Activated CD8-positive, alpha-beta T cell treated with anti-CD3 and anti-CD28 coated beads for 36 hours (primary cell): ENCODE data around the gene NCAM1. TPM values are rescaled to one million over a fixed set of nuclear protein-coding genes. Genes with fewer than 3 reads are reported as not detected.

Experiments used
- ATAC-seq: fragments of 200-7000 bp; cut with Tn5 transposase; one replicate; pipeline ENCODE4 v1.10.0; 2021; ENCODE audit warnings: mild to moderate bottlenecking, moderate library complexity
- CTCF ChIA-PET: fragments of 350-600 bp; sonication (Branson Sonifier 250); formaldehyde crosslinking; loops from one replicate; lab custom pipeline; 2021; ENCODE audit warnings: antibody characterized with exemption; lab: Charles Lee
- POLR2A ChIA-PET: fragments of 350-600 bp; sonication (Branson Sonifier 250); formaldehyde crosslinking; loops from one replicate; lab custom pipeline; 2021; ENCODE audit warnings: antibody characterized with exemption; lab: Charles Lee
- DNase-seq: peaks from one replicate; pipeline ENCODE4 v3.0.0-alpha.2; 2020
- H3K27ac Mint-ChIP-seq: one replicate; pipeline ENCODE4 v1.8.0; 2021; ENCODE audit warnings: mild to moderate bottlenecking, mixed read lengths
- H3K27me3 Mint-ChIP-seq: one replicate; pipeline ENCODE4 v1.8.0; 2021; ENCODE audit warnings: mixed read lengths
- H3K36me3 Mint-ChIP-seq: one replicate; pipeline ENCODE4 v1.8.0; 2021; ENCODE audit warnings: low read depth, mixed read lengths
- H3K4me1 Mint-ChIP-seq: one replicate; pipeline ENCODE4 v1.8.0; 2021; ENCODE audit warnings: low read depth, mixed read lengths
- H3K4me3 Mint-ChIP-seq: one replicate; pipeline ENCODE4 v1.8.0; 2021; ENCODE audit warnings: mild to moderate bottlenecking, moderate library complexity, mixed read lengths
- H3K9me3 Mint-ChIP-seq: one replicate; pipeline ENCODE4 v1.8.0; 2021; ENCODE audit warnings: mixed read lengths
- intact Hi-C: fragments of 100-400 bp; cut with micrococcal nuclease; formaldehyde crosslinking; loops from one replicate; pipeline ENCODE4 v1.10.0; 2022
- total RNA-seq, 2 experiments: library from RNA; stranded (reverse); gene quantifications; one replicate each; pipeline ENCODE4 v1.2.3, GENCODE V29; 2021
- TF ChIP-seq, protein P1 (sequence below): fragments of 200-600 bp; IDR thresholded peaks from one replicate; pipeline ENCODE4 v1.8.0; 2022; ENCODE audit warnings: antibody characterized with exemption, mild to moderate bottlenecking

NCAM1 gene
- total RNA-seq, 2 experiments from 2014 or later = 0.47 to 0.56 TPM

DNA sequence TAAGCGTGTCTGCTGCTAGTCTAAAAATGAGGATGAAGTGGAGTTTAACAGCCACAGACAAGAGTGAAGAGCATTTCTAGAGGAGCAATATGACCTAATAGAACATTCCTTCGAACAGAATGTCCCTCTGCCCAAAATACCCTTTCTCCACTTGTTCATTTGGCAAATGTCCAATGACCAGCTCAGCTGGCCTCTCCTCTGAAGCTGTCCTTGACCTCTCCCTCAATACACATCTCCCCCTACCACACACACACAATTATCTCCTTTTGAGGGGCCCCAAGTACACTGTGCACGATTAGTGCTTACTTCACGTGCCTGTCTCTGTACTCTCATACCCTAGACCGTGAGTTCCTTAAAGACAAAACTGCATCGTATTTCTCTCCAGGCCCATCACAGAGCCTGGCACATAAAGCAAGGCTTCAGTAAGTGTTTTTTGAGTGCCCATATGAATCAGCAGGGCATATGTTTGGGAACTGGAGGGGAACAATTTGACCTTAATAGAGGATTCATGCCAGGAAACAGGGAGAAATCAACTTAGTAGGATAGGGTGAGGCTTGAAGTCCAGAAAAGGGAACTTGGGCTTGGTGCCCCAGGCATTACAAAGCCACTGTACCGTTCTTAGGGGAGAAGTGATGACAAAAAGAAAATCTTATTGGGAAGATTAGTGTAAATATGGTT is 18.1 kb upstream of the NCAM1 start:
- intact Hi-C loops = no loop called here
- Mint-ChIP-seq H3K4me1 (no peaks in the 10 kb centered on the region), H3K27ac (no peak overlapping the region), H3K9me3 (no peaks in the 10 kb centered on the region), H3K27me3 (peaks cover 6% of the 10 kb centered on the region), H3K4me3 (no peak overlapping the region), H3K36me3 (no peaks in the 10 kb centered on the region)
- DNase-seq (no peak), ATAC-seq (no peak)
- TF ChIP-seq, protein P1, sequence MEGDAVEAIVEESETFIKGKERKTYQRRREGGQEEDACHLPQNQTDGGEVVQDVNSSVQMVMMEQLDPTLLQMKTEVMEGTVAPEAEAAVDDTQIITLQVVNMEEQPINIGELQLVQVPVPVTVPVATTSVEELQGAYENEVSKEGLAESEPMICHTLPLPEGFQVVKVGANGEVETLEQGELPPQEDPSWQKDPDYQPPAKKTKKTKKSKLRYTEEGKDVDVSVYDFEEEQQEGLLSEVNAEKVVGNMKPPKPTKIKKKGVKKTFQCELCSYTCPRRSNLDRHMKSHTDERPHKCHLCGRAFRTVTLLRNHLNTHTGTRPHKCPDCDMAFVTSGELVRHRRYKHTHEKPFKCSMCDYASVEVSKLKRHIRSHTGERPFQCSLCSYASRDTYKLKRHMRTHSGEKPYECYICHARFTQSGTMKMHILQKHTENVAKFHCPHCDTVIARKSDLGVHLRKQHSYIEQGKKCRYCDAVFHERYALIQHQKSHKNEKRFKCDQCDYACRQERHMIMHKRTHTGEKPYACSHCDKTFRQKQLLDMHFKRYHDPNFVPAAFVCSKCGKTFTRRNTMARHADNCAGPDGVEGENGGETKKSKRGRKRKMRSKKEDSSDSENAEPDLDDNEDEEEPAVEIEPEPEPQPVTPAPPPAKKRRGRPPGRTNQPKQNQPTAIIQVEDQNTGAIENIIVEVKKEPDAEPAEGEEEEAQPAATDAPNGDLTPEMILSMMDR = no peak
- POLR2A ChIA-PET = no interaction called here
- CTCF ChIA-PET = no interaction called here

DNA sequence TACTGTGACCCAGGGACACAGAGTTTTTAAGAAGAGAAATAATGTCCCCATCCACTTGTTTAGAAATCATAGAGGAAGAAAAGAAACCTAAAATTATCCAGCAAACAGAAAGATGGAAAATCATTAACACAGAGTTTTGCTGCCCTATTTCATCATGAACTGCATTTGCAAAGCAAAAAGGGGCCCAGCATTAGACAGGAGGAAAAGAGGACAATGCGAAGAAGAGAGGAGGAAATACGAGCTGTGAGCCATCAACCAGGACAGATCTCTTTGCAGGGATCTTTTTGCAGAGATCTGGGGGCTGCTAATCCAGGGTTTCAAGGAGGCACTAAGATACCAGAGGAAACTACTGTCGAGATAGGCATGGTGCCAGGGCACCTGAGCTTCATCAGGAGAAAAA is 14.4 kb upstream of the NCAM1 start:
- no peak overlapping the region for H3K4me3 Mint-ChIP-seq
- no peaks in the 10 kb centered on the region for H3K36me3 Mint-ChIP-seq
- peaks cover 10% of the 10 kb centered on the region for H3K27me3 Mint-ChIP-seq
- CTCF ChIA-PET = no interaction called here
- POLR2A ChIA-PET = no interaction called here
- intact Hi-C loops = no loop called here
- H3K27ac Mint-ChIP-seq = no peak overlapping the region
- no peak for DNase-seq
- TF ChIP-seq, protein P1 = no peak
- H3K9me3 Mint-ChIP-seq = no peaks in the 10 kb centered on the region
- H3K4me1 Mint-ChIP-seq = no peaks in the 10 kb centered on the region
- ATAC-seq = no peak

DNA sequence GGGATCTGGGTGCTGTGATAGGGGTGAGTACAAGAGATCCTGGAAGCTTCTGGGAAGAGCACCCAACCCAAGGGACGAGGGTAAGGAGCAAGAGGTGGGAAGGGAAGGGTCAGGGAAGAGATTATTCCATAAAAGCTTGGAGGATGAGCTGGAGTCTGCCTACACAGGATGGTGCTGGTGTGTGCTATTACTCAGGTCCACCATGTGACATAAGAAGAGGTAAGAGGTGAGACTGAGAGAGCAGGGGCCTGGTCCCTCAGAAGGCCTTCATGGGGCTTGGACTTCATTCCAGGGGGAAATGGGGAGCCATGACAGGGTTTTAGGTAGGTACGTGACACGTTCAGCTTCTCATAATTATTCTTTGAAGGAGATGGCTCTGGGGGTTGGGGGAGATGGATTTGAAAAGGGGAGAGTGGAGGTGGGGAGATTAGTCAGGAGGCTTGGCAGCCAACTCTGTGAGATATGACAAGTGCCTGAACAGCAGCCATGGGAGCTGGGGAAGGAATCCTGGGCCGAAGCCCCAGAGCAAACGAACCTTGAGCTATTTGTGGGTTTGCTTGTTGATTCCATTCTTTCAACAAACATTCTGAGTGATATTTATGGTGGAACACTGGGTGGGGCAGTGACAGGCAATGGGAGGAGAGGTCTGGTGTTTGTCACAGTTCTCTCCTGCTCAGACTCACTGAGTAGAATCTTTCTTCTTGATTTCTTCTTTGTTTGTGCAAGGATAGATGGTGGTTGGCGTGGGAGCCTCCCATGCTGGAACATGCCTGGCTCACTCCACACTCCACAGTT is 11.2 kb upstream of the NCAM1 start:
- intact Hi-C loops = no loop called here
- no peak for DNase-seq
- Mint-ChIP-seq H3K4me1 (no peaks in the 10 kb centered on the region), H3K27me3 (peaks cover 10% of the 10 kb centered on the region), H3K27ac (no peak overlapping the region), H3K9me3 (no peaks in the 10 kb centered on the region), H3K36me3 (no peaks in the 10 kb centered on the region), H3K4me3 (no peak overlapping the region)
- ChIA-PET CTCF (no interaction called here), POLR2A (no interaction called here)
- TF ChIP-seq, protein P1 = no peak
- ATAC-seq = no peak

DNA sequence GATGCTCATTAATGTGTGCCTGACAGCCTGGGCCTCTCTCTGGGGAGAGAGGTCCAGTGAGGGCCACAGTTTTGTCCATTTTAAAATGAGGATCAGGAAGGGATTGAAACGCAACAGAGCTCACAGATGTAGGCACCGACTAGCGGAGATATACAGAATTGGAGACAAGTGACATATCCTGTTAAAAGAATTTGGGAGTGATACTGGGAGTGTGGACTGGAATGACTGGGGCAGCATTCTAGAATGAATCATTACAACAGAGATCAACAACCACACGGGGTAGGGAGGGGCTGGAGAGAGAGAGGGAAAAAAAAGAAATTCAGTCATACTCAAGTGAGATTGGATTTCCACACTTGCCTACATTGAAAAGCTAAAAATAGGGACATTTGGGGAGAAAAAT is 2.5 kb upstream of the NCAM1 start:
- TF ChIP-seq, protein P1 = no peak
- peaks cover 12% of the 10 kb centered on the region for H3K4me1 Mint-ChIP-seq
- ATAC-seq (no peak), DNase-seq (no peak)
- no peaks in the 10 kb centered on the region for H3K9me3 Mint-ChIP-seq
- intact Hi-C loops = no loop called here
- H3K27ac Mint-ChIP-seq = no peak overlapping the region
- ChIA-PET POLR2A (no interaction called here), CTCF (no interaction called here)
- H3K36me3 Mint-ChIP-seq = peaks cover 1% of the 10 kb centered on the region
- H3K27me3 Mint-ChIP-seq = peaks cover 41% of the 10 kb centered on the region
- no peak overlapping the region for H3K4me3 Mint-ChIP-seq
